Left forelimb (tissue), 1 donor: Measurements from ENCODE around the gene LTBP1.
"Not testable (repeated sequence)": the region's sequence is repeated elsewhere in the genome, so short reads cannot be mapped to it uniquely, and the experiment has no call there.

Experiments
- DNase-seq: peaks from one replicate; pipeline ENCODE4 v3.0.0-alpha.2; 2018; ENCODE audit warnings: low spot score

Gene LTBP1

GRCh38 chr2:32962690-32963089, 15.9 kb downstream of the LTBP1 start:
- DNase-seq = no peak

GRCh38 chr2:32963941-32964340, 17.2 kb downstream of the LTBP1 start:
- DNase-seq = no peak

- no peak for DNase-seq
Measured at GRCh38 chr2:32965523-32966171, 18.9 kb downstream of the LTBP1 start.

GRCh38 chr2:32969444-32970162, 22.9 kb downstream of the LTBP1 start:
- DNase-seq = no peak

GRCh38 chr2:32973772-32974171, 27.0 kb downstream of the LTBP1 start:
- DNase-seq = not testable (repeated sequence)

GRCh38 chr2:32976409-32977063, 29.8 kb downstream of the LTBP1 start:
- no peak for DNase-seq

- DNase-seq = no peak
Measured at GRCh38 chr2:32977228-32977758, 30.5 kb downstream of the LTBP1 start.

- no peak for DNase-seq
Measured at GRCh38 chr2:32981612-32982011, 34.9 kb downstream of the LTBP1 start.

GRCh38 chr2:32983193-32983924, 36.6 kb downstream of the LTBP1 start:
- not testable (repeated sequence) for DNase-seq

GRCh38 chr2:32986480-32986879, 39.7 kb downstream of the LTBP1 start:
- DNase-seq = no peak

- DNase-seq = no peak
Measured at GRCh38 chr2:32988525-32988924, 41.8 kb downstream of the LTBP1 start.

GRCh38 chr2:32990556-32990955, 43.8 kb downstream of the LTBP1 start:
- DNase-seq = no peak

- DNase-seq = no peak
Measured at GRCh38 chr2:32991091-32991845, 44.5 kb downstream of the LTBP1 start.

GRCh38 chr2:32993005-32993539, 46.3 kb downstream of the LTBP1 start:
- no peak for DNase-seq

- no peak for DNase-seq
Measured at GRCh38 chr2:32997705-32998104, 51.0 kb downstream of the LTBP1 start.

GRCh38 chr2:33000986-33001385, 54.2 kb downstream of the LTBP1 start:
- no peak for DNase-seq

- no peak for DNase-seq
Measured at GRCh38 chr2:33001823-33002222, 55.1 kb downstream of the LTBP1 start.

GRCh38 chr2:33002863-33003262, 56.1 kb downstream of the LTBP1 start:
- DNase-seq = no peak

- no peak for DNase-seq
Measured at GRCh38 chr2:33005057-33005456, 58.3 kb downstream of the LTBP1 start.

GRCh38 chr2:33008716-33009115, 62.0 kb downstream of the LTBP1 start:
- DNase-seq = no peak

- no peak for DNase-seq
Measured at GRCh38 chr2:33009249-33009648, 62.5 kb downstream of the LTBP1 start.
